Measurements from ENCODE around the gene UVRAG. TPM values are rescaled to one million over a fixed set of nuclear protein-coding genes. Genes with fewer than 3 reads are reported as not detected.
"Not testable (repeated sequence)": the region's sequence is repeated elsewhere in the genome, so short reads cannot be mapped to it uniquely, and the experiment has no call there.

Gene UVRAG
- total RNA-seq, 4 donors from 2014 or later = 27.3 to 38.7 (median 33.6) TPM

GRCh38 chr11:76054330-76054729 lies 239.3 kb downstream of the UVRAG start:
- WGBS, 2 donors = 95 to 99% methylated on average over 3 of the region's 3 CpGs
- Histone ChIP-seq H3K36me3 (no peaks in the 10 kb centered on the region), H3K4me3 (no peak overlapping the region), H3K9me3 (no peaks in the 10 kb centered on the region), H3K4me1 (peaks cover 0 to 3% (median 0%) of the 10 kb centered on the region in 4 donors), H3K27ac (no peak overlapping the region), H3K27me3 (no peaks in the 10 kb centered on the region)
- DNase-seq (ENCODE audit: low spot score in 2 of 2) = no peak
- no peak for TF ChIP-seq POLR2A (IDR thresholded peaks at IDR 0.05)
- no peak for TF ChIP-seq EP300 (IDR thresholded peaks at IDR 0.05)
- TF ChIP-seq CTCF (IDR thresholded peaks at IDR 0.05) = no peak

GRCh38 chr11:76056876-76057275 lies 241.9 kb downstream of the UVRAG start:
- no peak overlapping the region for H3K27ac ChIP-seq
- no peak overlapping the region for H3K4me3 ChIP-seq
- 86 to 89% methylated on average over 1 of the region's 1 CpG for WGBS, 2 donors

GRCh38 chr11:76060475-76061036 lies 245.5 kb downstream of the UVRAG start:
- not testable (repeated sequence) for H3K27ac ChIP-seq; H3K27me3 ChIP-seq; H3K9me3 ChIP-seq; H3K4me1 ChIP-seq; H3K4me3 ChIP-seq; DNase-seq (ENCODE audit: low spot score in 2 of 2)
- 99% methylated on average over 18 to 21 of the region's 35 CpGs for WGBS, 2 donors
- peaks cover 0 to 18% (median 0%) of the 10 kb centered on the region in 3 donors for H3K36me3 ChIP-seq

More at GRCh38 chr11:76056876-76057275, 241.9 kb downstream of the UVRAG start:
- TF ChIP-seq POLR2A (IDR thresholded peaks at IDR 0.05) = no peak
- TF ChIP-seq CTCF (IDR thresholded peaks at IDR 0.05) = no peak
- no peak for TF ChIP-seq EP300 (IDR thresholded peaks at IDR 0.05)
- no peaks in the 10 kb centered on the region for H3K9me3 ChIP-seq
- DNase-seq (ENCODE audit: low spot score in 2 of 2) = no peak
- H3K4me1 ChIP-seq = no peaks in the 10 kb centered on the region
- H3K27me3 ChIP-seq = no peaks in the 10 kb centered on the region
- H3K36me3 ChIP-seq = peaks cover 0 to 16% (median 0%) of the 10 kb centered on the region in 3 donors

GRCh38 chr11:76062733-76063132 lies 247.7 kb downstream of the UVRAG start:
- Histone ChIP-seq H3K27ac (no peak overlapping the region), H3K36me3 (peaks cover 0 to 39% (median 0%) of the 10 kb centered on the region in 3 donors), H3K27me3 (no peaks in the 10 kb centered on the region), H3K9me3 (no peaks in the 10 kb centered on the region), H3K4me1 (no peaks in the 10 kb centered on the region), H3K4me3 (no peak overlapping the region)
- TF ChIP-seq POLR2A (IDR thresholded peaks at IDR 0.05) (no peak), CTCF (IDR thresholded peaks at IDR 0.05) (no peak), EP300 (IDR thresholded peaks at IDR 0.05) (no peak)
- DNase-seq (ENCODE audit: low spot score in 2 of 2) = no peak
- WGBS, 2 donors = 87 to 90% methylated on average over 6 of the region's 6 CpGs

- Histone ChIP-seq H3K27me3 (no peaks in the 10 kb centered on the region), H3K4me3 (no peak overlapping the region), H3K4me1 (no peaks in the 10 kb centered on the region), H3K9me3 (no peaks in the 10 kb centered on the region), H3K27ac (no peak overlapping the region), H3K36me3 (peaks cover 0 to 43% (median 0%) of the 10 kb centered on the region in 3 donors)
- TF ChIP-seq POLR2A (IDR thresholded peaks at IDR 0.05) (no peak), EP300 (IDR thresholded peaks at IDR 0.05) (no peak), CTCF (IDR thresholded peaks at IDR 0.05) (no peak)
- no peak for DNase-seq (ENCODE audit: low spot score in 2 of 2)
- WGBS, 2 donors = 86 to 87% methylated on average over 3 of the region's 3 CpGs
These were observed 249.2 kb downstream of the UVRAG start for GRCh38 chr11:76064192-76064591.

All from tibial nerve (tissue), 4 donors.